Stomach (tissue), 4 donors: Measurements from ENCODE around the gene AGAP1.

Source experiments
- CTCF ChIP-seq, 7 experiments: fragments of 450-650 bp in 4 of 7; fragments of 200-600 bp in 3 of 7; sonication (generic) in 3 of 7; IDR thresholded peaks; one replicate each; pipeline ENCODE4 v1.5.1; 2016 to 2019; ENCODE audit warnings: antibody characterized with exemption in 7 of 7, control low read depth in 2 of 7, mild to moderate bottlenecking in 1 of 7
- EP300 ChIP-seq: sonication (generic); formaldehyde crosslinking; IDR thresholded peaks from one replicate; pipeline ENCODE4 v1.6.1; 2017; ENCODE audit warnings: antibody characterized with exemption
- POLR2A ChIP-seq, 4 donors: fragments of 450-650 bp; IDR thresholded peaks; one replicate each; pipeline ENCODE4 v1.6.1; 2016; ENCODE audit warnings: antibody characterized with exemption in 4 of 4, control low read depth in 2 of 4, mild to moderate bottlenecking in 1 of 4, moderate library complexity in 1 of 4

- no peak for TF ChIP-seq CTCF (IDR thresholded peaks at IDR 0.05)
- no peak for TF ChIP-seq EP300
- TF ChIP-seq POLR2A (IDR thresholded peaks at IDR 0.05): no peak
These were observed 217.1 kb downstream of the AGAP1 start for GRCh38 chr2:235710933-235711332.
